MV-4-11 (cell line): ENCODE measurements around the gene CPE.
"Not testable (repeated sequence)": the region's sequence is repeated elsewhere in the genome, so short reads cannot be mapped to it uniquely, and the experiment has no call there.

Experiments
- DNase-seq: peaks from one replicate; lab custom pipeline; 2025; lab: John Stamatoyannopoulos, UW

Gene CPE

DNA sequence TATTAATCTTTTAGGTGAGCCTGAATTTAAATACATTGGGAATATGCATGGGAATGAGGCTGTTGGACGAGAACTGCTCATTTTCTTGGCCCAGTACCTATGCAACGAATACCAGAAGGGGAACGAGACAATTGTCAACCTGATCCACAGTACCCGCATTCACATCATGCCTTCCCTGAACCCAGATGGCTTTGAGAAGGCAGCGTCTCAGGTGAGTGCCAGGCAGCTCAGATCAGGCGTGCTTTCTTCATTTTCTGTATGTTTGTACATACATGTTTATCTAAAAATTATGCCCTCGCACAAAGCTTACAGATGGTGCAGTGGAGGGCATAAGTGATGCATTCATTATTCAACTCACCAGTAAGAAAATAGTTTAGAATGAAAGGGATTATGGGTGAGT lies 85.6 kb downstream of the CPE start:
- no peak for DNase-seq

DNA sequence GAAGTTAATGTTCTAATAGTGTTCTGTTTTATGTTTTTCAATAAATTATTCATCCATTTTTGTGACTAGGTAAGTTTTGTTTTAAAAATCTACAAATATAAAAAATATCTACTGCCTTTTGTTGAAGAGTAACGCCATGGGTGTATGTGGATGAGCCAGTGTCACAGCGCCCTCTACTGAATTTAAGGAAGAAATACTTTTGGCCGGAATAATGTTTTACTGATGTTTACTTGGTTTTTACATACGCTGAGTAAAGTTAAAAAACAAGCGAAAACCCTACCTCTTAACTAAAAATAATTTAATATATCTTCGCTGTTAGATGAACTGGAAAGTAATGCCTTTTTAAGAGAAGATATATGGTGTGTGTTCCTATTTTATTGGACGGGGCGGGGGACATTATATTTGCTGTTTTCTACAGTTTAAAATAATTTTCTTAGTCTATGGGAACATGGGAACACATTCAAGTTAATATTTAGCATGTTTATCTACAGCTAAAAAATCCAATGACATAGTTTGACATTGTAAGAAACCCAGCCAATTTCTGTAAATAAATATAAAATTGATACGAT lies 86.1 kb downstream of the CPE start:
- DNase-seq = peak; percentile 30

DNA sequence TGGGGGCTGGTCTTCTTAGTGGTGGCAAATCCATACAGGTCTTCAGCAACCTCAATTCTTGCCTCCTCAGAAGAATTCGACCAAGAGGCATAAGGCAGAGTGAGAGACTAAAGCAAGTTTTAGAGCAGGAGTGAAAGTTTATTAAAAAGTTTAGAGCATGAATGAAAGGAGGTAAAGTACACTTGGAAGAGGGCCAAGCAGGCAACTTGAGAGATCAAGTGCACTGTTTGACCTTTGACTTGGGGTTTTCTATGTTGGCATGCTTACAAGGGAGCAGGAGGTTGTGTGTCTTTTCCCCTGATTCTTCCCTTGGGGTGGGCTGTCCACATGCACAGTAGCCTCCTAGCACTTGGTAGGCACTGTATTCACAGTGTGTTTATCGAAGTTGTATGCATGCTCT lies 91.2 kb downstream of the CPE start:
- DNase-seq = no peak

DNA sequence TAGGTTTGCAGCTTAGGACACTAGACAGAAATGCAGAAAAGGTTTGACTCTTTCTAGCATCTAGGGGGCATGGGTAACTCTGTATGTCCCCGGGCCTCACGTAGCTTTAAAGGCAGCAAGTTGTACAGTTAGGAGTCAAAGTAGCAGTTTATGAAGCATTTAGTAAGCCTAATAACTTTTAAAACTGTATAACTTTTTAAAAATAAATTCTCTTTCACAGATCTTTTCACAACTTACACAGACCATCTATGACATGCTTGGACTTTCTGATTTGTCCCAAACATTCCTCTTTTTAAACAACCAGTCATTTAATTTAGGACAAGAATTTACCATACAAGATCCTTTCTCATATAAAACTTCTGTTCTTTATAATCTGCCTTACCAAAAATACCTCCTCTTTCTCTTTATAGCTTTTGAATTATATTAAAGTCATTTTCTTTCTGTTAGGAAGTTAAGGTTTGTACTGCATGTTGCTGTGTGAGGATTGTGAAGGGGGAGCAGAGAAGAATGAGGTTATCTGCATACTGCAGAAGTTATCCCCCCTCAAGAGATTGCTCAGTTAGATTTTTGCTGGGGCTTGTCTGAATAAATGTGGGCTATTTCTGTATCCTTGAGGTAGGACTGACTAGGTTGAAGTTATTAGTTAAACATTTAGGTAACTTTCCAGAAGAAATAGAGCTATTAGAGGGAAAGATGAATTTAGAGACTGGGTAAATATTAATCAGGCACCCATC lies 94.3 kb downstream of the CPE start:
- no peak for DNase-seq

DNA sequence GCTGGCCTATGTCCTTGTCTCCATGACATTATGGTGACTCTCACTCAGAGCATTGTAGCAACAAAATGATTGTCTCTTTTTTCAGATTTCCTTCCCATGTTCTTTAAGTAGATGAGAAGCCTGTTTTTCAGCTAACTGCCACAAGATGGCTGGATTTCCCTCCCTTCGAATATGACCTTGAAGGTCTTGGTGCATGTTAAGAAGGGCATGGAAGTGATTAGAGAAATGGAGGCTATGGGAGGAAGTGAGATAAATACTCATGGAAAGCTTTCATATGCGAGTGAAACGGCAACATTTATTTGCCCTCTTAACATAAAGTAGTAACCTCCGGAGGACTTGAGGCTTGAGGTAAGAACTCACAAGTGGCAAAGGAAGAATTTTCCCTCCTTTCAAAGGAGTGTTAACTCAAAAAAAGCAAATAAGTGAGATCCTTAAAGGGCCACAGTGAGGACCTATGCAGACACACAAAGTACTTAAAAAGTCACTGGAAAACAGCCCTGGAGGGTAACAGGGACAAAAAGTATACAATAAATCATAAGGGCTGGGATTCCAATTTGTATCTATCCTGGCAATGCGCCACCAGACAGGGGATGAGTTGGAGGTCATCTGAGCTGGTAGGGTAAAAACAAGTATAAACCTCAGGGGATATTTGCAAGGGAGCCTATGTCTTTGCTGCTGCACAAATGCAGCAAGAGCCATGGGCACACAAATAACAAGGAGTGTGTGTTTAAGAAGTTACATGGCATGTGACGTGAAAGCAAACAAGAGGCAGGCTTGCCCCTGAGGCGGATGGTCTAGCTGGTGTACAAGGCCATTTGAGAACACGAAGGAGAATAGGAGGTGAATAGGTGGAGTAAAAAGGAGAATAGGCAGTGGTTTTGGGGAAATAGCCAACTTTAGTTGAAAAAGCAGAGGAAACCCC lies 96.2 kb downstream of the CPE start:
- DNase-seq = no peak

DNA sequence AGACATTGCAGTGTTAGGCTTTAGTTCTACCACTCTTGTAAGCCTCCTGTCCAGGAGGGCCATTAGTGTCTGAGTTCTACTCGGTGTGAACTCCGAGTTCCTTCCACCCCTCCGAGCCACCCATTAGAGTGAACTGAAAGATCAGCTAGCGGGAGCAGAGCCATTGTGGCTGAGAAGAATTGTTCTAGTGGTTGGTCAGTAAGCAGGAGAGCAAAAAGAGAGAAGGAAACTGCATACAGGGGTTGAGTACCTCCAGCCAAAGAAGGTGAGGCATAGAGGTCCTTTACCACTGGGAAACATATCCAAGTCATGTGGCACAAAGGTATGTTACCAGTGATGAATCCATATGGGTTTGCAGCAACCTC lies 96.9 kb downstream of the CPE start:
- no peak for DNase-seq

DNA sequence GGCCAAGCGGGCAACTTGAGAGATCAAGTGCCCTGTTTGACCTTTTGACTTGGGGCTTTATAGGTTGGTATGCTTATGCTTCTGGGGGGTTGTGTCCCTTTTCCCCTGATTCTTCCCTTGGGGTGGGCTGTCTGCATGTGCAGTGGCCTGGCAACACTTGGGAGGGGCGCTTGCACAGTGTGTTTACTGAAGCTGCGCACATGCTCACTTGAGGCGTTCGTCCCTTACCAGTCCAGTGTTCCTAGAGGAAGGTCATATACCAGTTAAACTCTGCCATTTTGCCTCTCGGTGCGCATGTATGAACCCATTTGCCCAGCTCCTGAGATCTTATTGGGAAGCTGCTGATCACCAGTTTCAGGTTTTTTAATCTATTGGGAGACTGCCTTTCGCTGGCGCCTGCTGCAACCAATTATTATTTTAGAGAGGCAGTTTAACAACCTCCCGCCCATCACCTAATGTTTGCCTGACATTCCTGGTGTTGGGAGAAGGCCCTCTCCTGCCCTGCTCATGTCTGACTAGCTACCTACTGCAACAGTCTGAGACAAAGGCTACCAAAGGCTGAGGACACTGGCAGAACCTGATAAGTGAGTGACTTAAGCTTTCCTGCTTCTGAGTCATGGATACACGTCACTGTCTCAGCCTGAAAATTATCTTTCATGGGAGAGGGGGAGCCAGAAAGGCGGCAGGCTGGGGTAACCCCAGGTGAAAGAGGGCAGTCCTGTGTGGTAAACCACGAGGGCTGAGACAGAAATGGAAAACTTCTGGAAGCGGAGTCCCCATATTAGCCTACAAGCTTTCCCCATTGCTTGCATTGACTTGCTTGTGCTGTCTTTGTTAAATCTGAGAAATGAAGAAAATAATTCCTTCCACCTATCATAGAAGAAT lies 97.6 kb downstream of the CPE start:
- DNase-seq = no peak

DNA sequence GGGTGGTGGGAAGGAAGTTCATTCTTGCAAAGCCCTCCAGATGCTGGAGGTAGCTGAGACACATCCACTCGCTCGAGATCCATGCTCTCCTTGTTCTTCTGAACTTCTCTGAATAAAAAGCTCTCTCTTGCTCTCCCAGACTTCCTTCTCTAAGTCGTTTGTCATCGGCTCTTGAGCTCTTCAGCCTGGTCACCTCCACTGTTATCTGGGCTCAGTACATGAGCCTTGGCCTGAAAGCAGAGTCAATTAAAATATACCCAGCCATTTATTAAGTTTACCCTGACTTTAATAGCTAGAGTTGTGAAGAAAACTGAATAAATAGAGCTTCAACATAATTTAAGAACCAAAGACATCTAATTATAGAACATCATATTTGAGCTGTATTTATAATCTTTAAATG lies 99.0 kb downstream of the CPE start:
- no peak for DNase-seq

DNA sequence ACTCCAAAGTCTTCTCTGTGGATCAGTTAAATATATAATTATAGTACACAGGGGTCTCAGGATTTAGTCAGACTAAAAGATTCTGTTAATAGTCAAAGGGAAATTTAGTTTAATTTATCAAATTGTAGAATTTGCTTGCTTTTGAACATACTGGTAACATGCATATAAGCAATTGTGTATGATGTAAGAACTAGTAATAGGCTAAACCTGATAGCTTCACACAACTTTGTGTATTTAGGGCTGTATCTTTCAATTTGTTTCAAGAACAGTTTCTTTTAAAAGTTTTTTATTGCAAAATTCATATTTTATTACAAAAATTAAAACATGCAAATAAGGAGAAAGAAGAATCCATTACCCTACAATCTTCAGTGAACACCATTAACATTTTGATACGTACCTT lies 99.5 kb downstream of the CPE start:
- no peak for DNase-seq

DNA sequence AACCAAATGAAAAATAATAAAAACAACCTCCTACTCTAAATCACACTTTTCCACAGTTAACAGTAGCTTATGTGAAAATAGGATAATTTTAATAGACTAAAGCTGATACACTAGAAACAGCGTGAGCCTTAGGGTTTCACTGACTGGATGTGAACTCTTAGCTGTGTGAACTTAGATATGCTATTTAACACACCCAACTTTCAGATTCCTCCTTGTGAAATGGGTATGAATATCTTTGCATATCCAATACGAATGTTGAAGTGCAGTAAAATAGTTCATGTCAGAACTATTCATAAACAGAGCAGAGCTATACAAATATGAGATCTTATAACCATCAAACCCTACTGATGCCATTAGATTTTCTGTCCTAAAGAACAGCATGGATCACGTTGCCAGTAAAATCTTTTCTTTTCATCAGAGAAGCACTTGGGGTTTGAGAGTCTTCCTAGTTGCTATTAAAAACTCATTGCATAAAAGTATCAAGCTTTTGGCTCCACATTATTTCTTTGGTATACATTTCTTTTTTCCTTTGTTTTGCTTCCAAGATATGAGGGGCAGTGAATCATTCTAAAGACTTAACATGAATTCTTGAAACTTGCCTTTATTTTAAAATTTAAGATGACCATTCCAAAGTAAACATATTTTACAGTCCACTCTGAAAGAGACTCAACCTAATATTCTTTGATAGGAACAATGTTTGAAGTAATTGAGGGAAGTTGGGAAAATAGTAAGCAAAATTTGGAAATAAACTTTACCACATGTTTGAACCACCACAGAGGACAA lies 102.4 kb downstream of the CPE start:
- no peak for DNase-seq

DNA sequence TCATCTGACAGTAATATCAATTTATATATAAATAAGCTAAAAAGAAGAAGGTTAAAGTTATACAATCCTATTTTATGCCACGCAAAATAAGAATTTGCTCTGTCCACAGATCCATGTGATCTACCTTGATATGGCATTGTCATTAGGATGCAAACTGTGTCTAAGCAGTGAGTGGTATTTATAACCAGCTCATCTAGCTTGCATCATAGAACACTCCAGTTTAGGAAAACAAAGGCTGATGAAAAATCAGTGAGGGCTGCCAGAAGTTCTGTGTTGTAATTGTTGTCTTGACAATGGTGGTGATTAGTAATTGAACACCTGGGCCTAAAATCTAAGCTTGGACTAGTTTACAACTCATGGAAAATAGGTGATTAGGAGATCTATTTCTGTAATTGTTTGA lies 111.0 kb downstream of the CPE start:
- DNase-seq = no peak

DNA sequence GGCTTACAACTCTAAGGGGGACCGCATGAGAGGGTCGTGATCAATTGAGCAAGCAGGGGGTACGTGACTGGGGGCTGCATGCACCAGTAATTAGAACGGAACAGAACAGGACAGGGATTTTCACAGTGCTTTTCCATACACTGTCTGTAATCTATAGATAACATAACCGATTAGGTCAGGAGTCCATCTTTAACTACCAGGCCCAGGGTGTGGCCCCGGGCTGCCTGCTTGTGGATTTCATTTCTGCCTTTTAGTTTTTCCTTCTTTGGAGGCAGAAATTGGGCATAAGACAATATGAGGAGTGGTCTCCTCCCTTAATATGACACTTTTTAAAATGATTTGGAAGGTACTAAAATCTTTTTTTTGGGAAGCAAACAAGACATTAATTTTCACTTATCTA lies 113.8 kb downstream of the CPE start:
- DNase-seq = not testable (repeated sequence)

DNA sequence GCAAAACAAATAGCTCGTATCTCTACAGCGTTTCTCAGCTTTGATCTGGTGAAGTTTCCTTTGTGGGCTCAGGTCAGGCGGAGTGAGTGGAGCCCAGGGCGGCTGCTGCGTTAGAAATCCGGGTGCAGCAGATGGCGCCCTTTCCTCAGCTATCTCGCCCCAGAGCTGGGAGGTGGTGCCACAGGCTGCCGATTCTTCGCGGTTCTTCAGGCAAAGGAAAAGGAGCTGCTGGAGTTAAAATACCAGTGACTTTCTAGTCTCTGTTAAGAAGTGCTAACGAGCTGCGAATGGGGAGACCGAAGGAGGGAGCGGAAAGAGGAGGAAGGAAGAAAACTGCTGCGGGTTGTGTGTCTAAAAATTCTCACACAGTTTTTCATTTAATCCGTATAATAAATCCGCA lies 114.6 kb downstream of the CPE start:
- peak; percentile 26 for DNase-seq

DNA sequence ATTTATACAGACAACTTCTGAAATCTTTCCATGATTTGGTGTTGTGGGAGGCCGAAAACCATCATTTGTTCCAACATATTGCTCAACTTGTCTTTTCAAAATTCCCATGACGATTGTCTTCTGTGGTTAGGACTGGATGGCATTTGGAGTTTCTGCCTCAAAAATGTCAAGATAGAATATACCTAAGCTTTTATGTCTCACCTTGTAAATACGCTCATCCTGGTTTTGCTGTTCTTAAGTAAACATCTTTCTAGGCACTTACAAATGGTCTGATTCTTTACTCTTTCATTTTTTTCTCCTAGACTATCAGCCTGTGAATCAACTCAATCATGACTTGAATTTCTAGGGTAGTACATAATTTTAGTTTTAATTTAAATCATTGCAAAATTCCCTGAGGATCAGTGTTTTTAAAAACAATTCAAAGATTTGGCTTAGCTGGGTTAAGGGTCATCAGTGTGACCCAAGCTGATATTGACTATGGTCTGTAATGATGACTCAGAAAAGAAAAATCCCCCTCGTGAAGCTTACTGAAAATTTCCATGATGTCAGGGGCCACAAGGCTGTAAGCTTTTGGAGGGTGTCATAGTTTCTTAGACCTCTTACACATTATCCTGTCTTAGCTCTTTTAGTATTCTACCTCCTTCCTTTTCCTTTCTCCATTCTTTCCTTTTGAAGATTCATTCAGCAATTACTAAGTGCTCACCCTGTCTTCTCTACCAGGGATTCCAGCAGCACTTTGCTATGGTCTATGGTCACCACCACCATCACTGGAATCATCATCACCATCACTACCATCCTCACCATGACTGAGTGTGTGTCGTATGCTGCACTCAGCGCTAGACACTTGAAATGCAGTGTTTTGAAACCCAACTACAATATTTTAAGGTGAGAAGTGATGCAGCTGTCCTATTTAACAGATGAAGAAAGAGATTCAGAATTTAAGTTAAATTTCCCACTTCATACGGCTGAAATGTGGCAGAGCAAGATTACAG lies 124.4 kb downstream of the CPE start:
- DNase-seq = no peak

DNA sequence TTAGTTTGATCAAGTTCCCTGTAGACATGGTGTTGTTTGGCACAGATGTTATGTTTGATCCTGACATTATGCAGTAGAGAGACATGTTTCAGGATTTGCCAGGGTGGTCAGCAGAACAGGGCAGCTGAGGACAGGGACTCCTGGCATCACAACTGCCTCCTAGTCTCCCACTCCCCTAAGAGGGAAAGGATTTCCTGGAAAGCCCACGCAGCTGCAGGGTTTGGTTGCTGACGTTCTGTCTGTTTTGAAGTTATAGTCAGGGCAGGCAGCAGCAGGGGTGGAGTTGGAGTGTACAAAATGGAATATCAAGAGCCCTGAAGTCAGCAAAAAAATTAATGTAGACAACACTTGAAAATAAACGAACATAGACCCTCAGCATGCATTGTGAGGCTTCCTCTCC lies 125.4 kb downstream of the CPE start:
- DNase-seq = no peak

DNA sequence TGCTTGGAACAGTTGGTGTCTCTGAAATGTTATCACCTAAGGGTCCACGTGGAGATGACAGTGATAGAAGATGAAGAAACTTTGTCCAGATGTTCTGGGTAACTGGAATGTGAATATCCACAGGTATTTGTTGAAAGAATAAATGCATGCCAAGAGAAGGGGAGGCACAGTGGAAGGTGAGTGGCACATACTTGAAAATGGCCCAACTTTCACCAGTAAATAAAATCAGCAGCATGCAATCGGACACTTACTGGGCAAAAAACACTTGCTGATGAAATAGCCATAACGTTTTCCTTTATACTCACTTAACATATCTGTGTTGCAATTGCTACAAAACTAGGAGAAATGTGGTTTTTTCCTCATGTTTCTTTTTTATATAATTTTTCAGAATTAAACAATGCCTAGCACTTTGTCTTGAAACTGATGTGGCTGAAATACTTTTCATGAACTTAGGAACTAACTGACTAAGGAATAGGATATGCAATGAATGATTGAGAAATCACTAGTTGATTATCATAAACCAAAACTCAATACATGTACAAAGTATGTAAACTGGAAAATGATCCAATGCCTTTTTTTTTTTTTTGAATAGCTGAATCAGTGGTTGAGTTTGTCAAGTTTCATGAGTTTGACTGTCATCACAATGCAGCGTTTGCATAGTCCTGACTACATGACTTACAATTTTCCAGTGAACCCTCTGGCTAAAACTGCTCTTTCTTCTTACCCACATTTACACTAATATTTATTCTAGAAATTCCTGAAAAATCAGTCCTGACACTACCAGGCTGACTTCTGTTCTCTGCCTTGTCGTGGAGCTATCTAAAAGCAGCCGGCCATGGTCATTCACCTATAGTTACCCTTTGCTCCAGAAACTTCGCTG lies 127.4 kb downstream of the CPE start:
- DNase-seq = no peak

DNA sequence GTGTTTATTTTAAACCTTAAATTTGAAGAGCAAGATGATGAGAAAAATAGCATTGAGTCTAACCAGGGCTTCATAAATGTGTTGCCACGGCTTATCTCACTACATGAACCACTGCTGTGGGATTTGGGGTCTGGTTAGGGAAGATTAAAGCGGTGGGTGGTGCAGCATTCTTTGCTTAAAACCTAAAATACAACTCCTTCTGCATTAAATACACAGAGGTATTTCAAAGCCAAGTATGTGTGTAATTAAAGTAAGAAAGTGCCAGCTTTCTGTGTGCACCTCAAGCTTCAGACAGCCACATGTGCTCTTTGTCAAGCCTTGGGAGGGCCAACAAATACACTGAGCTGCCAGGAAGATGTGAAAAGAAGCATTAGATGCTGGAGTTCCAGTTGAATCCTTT lies 128.0 kb downstream of the CPE start:
- no peak for DNase-seq

DNA sequence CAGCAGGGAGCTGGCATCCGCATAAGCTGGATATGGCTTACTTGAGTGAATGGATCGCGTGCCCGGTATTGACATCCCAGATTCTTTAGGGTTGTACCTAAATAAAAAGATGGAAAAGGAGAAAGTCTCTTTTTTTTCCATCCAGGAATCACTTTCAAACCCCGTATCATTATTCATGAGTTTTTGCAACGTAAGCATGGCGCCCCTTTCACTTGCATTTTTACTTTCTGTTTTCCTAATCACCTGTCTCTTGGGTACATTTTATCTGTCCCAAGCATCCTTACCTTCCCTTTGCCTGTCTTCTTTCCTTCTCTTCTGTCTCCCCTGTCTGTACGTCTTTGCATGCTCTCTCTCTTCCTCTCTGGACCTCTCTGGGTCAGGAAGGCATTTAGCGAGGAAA lies 128.6 kb downstream of the CPE start:
- DNase-seq = no peak
